ACC112 (cell line): Measurements from ENCODE around the gene MRGPRG.
"Not testable (repeated sequence)": the region's sequence is repeated elsewhere in the genome, so short reads cannot be mapped to it uniquely, and the experiment has no call there.

Experiments used
- H2AFZ ChIP-seq: fragments of 200-600 bp; sonication (generic); one replicate; pipeline ENCODE4 v1.6.0; 2017; ENCODE audit warnings: antibody characterized with exemption, low read length; ENCODE audit not compliant: unreplicated experiment
- H3K27ac ChIP-seq: fragments of 200-600 bp; sonication (generic); 2 replicates; pipeline ENCODE4 v1.5.1; 2014; ENCODE audit warnings: low read depth, mild to moderate bottlenecking, antibody characterized with exemption, low read length, moderate library complexity
- H3K27me3 ChIP-seq: fragments of 200-600 bp; sonication (generic); 2 replicates; pipeline ENCODE4 v1.6.1; 2014; ENCODE audit warnings: mild to moderate bottlenecking, antibody characterized with exemption, low read length, moderate library complexity, mixed read lengths; ENCODE audit not compliant: insufficient read depth
- H3K36me3 ChIP-seq: fragments of 200-600 bp; sonication (generic); 2 replicates; pipeline ENCODE4 v1.6.1; 2016; ENCODE audit warnings: mild to moderate bottlenecking, antibody characterized with exemption, low read length, moderate library complexity, mixed read lengths; ENCODE audit not compliant: insufficient read depth
- H3K4me1 ChIP-seq: fragments of 200-600 bp; sonication (generic); one replicate; pipeline ENCODE4 v1.6.1; 2016; ENCODE audit warnings: low read length, mixed read lengths; ENCODE audit not compliant: insufficient read depth, unreplicated experiment, control insufficient read depth
- H3K4me3 ChIP-seq: fragments of 200-600 bp; sonication (generic); 2 replicates; pipeline ENCODE4 v1.5.1; 2014; ENCODE audit warnings: mild to moderate bottlenecking, low read depth, low read length
- H3K79me2 ChIP-seq: fragments of 200-600 bp; sonication (generic); one replicate; pipeline ENCODE4 v1.6.0; 2016; ENCODE audit warnings: low read length; ENCODE audit not compliant: control insufficient read depth, unreplicated experiment, insufficient read depth

Gene MRGPRG

GRCh38 chr11:3170044-3170755, 48.4 kb downstream of the MRGPRG start:
- peaks cover 6% of the 10 kb centered on the region; the same call in 1 of the 2 replicates for H3K27me3 ChIP-seq

GRCh38 chr11:3169255-3170043, 49.2 kb downstream of the MRGPRG start:
- H3K4me3 ChIP-seq: peak overlapping the region; percentile 72
- peaks cover 4% of the 10 kb centered on the region for H3K79me2 ChIP-seq
- H2AFZ ChIP-seq: peak overlapping the region; percentile 76
- peaks cover 13% of the 10 kb centered on the region for H3K4me1 ChIP-seq
- no peaks in the 10 kb centered on the region for H3K36me3 ChIP-seq
- peak overlapping the region; percentile 42 for H3K27ac ChIP-seq
- peaks cover 6% of the 10 kb centered on the region; the same call in 1 of the 2 replicates for H3K27me3 ChIP-seq

More at GRCh38 chr11:3170044-3170755, 48.4 kb downstream of the MRGPRG start:
- Histone ChIP-seq H3K4me1 (peaks cover 13% of the 10 kb centered on the region), H3K79me2 (no peaks in the 10 kb centered on the region), H3K27ac (no peak overlapping the region), H2AFZ (no peak overlapping the region), H3K4me3 (peak overlapping the region; percentile 72), H3K36me3 (no peaks in the 10 kb centered on the region)

DNA sequence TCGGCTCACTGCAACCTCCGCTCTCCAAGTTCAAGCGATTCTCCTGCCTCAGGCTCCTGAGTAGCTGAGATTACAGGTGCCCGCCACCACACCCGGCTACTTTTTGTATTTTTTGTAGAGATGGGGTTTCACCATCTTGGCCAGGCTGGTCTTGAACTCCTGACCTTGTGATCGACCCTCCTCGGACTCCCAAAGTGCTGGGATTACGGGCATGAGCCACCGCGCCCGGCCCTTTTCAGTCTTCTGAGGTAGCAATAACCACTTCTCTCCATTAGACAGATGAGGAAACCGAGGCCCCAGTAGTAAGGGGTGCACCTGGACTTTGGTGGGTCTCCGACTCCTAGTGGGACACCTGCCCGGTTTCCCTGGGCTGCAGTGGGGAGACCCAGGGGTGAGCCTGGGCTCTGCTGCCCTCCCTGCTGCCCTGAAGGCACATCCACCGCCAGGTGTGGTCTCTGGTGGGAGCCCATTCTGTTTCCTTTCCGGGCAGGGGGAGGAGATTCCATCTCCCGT, 49.8 kb downstream of the MRGPRG start:
- Histone ChIP-seq H3K4me1 (peaks cover 17% of the 10 kb centered on the region), H3K27ac (peak overlapping the region; percentile 42; the same call in 1 of the 2 replicates), H2AFZ (peak overlapping the region; percentile 76), H3K79me2 (peaks cover 10% of the 10 kb centered on the region), H3K4me3 (peak overlapping the region; percentile 72)
- not testable (repeated sequence) for H3K36me3 ChIP-seq, H3K27me3 ChIP-seq
